GM12875 (cell line): Measurements from ENCODE around the gene LGALS7.

ENCODE experiments used
- H3K4me3 ChIP-seq: one replicate; pipeline ENCODE4 v1.5.1; 2011; ENCODE audit warnings: low read depth, low read length, control low read depth
- CTCF ChIP-seq: IDR thresholded peaks from 2 replicates; pipeline ENCODE4 v1.5.1; 2011; ENCODE audit warnings: low read depth, mild to moderate bottlenecking, control low read depth, inconsistent platforms, low read length, moderate library complexity, borderline replicate concordance; ENCODE audit not compliant: insufficient read depth

The LGALS7 gene

DNA sequence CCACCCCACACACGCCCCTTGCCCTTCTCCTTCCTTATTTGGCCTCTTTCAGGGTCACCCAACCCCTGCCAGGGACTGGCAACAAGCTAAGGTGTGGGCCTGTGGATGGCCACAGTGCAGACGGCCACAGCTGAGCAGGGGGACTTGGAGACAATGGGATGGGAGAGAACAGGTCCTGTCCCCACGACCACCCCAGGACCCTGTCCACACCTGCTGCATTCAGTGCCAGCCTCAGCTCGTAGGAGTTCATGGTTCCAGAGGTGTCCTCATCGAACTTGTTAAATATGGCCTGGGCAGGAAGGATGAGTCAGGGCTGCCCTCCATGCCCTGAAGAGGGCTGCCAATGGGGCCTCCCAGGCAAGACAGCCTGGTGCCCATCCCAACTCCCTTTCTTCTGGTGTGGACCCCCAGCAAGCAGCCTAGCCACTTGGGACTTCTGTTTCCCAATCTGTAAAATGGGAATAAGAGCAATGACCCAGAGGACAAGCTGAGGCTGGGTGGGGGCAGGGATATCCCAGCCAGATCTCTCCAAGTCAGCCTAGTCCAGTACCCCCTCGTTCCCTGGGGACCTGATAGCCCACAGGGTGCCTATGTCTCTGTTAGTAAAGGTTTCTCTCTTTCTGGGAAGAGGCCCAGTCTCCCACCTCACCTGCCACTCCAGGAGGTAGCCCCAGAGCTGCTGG is 39.7 kb downstream of the LGALS7 start:
- no peak overlapping the region for H3K4me3 ChIP-seq
- TF ChIP-seq CTCF = no peak

DNA sequence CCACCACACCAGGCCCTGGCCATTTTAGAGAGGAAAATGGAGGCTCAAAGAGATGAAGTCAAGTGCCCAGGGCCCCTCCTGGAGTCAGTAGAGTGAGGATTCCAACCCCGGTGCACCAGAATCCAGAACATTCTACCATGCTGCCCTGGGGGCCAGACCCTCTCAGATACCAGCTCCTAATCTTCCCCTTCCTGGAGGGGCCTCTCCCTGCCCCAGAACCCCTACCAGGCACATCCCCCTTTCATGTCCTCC is 40.1 kb downstream of the LGALS7 start:
- no peak for TF ChIP-seq CTCF
- no peak overlapping the region for H3K4me3 ChIP-seq

DNA sequence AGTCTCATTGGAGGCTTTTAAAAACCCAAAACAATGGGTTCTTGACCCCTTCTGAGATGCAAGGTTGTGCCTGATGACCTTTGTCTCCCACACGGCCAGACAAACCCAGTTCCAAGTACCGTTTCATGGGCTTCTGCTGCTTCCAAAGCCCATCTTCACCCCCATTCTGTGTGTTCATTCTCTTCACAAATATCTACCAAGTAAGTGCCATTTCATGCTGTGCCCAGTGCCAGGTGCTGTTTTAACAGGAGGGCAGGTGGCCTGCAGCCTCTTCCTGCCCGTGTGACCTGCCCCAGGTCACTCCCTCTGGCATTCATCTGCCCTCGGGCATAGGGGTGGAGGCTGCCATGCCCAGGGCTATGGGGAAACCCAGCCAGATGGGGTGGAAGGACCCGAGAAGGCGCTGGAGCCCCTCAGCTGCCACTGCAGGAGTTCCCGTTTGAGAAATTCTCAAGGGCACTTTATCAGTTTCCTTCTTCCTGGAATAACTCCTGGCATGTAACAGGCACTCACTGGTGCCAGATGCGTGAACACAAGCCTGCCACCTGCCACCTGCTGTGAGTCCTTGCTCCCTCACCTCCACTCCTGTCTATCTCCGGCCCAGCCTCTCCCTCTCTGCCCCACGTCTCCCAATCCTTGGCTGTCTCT is 41.5 kb downstream of the LGALS7 start:
- no peak for TF ChIP-seq CTCF
- no peak overlapping the region for H3K4me3 ChIP-seq

DNA sequence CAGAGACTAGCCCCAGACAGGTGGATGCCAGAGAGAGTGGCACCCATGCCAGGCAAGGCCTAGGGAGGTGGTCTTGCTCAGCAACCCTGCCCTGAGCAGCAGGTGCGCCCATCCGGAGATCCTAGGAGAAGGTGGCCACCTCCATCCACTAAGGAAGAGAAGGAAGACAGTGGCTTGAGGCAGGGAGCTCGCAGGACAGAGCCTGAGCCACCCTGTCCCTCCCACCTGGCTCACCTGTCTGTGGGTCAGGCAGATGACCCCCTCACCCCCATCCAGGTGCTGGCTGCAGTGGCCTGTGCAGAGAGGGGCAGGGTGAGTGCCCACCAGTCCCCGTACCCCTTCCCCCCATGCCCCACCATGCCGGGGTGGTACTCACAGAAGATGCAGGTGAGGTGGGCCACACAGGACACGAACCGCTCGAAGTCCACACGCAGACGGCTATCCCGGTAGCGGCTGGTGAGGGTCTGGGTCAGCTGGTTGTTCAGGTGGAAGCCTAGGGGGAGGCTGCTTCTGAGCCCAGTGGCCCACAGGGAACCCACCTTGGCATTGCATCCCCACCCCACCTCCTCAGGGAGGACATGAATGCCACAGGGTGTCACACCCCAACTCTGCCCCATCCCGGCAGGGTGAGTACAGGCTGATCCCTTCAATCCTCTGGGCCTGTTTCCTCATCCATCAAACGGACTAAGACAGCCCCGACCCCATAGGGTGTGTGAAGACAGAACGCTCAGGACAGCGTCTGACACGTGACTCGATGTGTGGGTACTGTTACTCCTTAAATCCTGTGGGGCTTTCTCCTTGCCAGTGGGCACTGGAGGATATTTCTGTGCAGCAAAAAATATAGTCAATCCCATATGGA is 42.4 kb downstream of the LGALS7 start:
- no peak for TF ChIP-seq CTCF

GRCh38 chr19:38730470-38730730 is 42.9 kb downstream of the LGALS7 start:
- TF ChIP-seq CTCF = no peak
- H3K4me3 ChIP-seq = no peak overlapping the region

More for the DNA sequence above, 42.4 kb downstream of the LGALS7 start:
- no peak overlapping the region for H3K4me3 ChIP-seq

DNA sequence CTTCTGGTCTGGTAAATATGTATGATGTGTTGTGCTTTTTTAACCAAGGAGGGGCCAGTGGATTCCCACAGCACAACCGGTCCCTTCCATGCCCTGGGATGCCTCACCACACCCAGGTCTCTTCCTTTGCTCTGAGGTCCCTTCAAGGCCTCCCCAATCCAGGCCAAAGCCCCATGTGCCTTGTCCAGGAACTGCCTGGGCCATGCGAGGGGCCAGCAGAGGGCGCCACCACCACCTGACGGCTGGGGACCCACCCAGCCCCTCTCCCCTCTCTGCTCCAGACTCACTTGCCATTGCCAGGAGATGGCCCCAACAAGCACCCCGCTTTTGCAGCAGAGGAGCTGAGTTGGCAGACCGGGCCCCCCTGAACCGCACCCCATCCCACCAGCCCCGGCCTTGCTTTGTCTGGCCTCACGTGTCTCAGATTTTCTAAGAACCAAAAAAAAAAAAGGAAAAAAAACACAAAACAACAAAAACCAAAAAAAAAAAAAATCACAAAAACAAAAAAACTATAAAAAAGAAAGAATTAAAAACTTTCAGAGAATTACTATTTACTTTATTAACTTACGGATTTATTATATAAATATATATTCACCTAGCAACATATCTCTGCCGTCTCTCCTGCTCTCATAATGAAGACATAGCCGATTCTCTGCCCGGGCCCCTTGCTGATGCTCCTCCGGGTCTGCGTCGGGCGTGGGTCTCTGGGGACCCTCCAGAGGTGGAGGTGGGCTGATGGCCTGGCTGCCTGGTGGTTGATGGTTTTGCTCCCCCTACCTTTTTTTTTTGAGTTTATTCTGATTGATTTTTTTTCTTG is 43.5 kb downstream of the LGALS7 start:
- H3K4me3 ChIP-seq = no peak overlapping the region
- peak; percentile 95 for TF ChIP-seq CTCF
